Mesenchymal stem cell (in vitro differentiated cells and primary cell): ENCODE results near the gene EPRS1.
A peak's percentile ranks its signal among the peaks of the same experiment; 100 is the strongest.
"Not testable (repeated sequence)": the region's sequence is repeated elsewhere in the genome, so short reads cannot be mapped to it uniquely, and the experiment has no call there.

ENCODE experiments used
- DNase-seq: peaks from one replicate; pipeline ENCODE4 v3.0.0-alpha.2; 2013
- H2AFZ ChIP-seq: one replicate; pipeline ENCODE4 v1.6.1; 2013; ENCODE audit warnings: low read depth, mild to moderate bottlenecking, control low read depth, inconsistent platforms, low read length, moderate library complexity
- H2AK5ac ChIP-seq: 2 replicates; pipeline ENCODE4 v1.6.1; 2013; ENCODE audit warnings: low read length, moderate library complexity, mild to moderate bottlenecking, inconsistent platforms; ENCODE audit not compliant: severe bottlenecking
- H2BK120ac ChIP-seq: one replicate; pipeline ENCODE4 v1.6.1; 2013; ENCODE audit warnings: low read depth, mild to moderate bottlenecking, inconsistent platforms, low read length, moderate library complexity
- H2BK12ac ChIP-seq, 2 experiments: one replicate each; pipeline ENCODE4 v1.6.1; 2013; ENCODE audit warnings: inconsistent platforms in 2 of 2, low read length in 2 of 2, mild to moderate bottlenecking in 2 of 2, moderate library complexity in 2 of 2, control low read depth in 1 of 2
- H2BK15ac ChIP-seq: one replicate; pipeline ENCODE4 v1.6.1; 2013; ENCODE audit warnings: mild to moderate bottlenecking, low read depth, inconsistent platforms; ENCODE audit not compliant: poor library complexity, severe bottlenecking
- H2BK5ac ChIP-seq: 2 replicates; pipeline ENCODE4 v1.6.1; 2013; ENCODE audit warnings: low read depth, mild to moderate bottlenecking, low read length, control low read depth, inconsistent platforms; ENCODE audit not compliant: poor library complexity, severe bottlenecking
- H3K14ac ChIP-seq, 2 experiments: one replicate each; pipeline ENCODE4 v1.6.1; 2013; ENCODE audit warnings: inconsistent platforms in 2 of 2, low read length in 2 of 2, control low read depth in 1 of 2, mild to moderate bottlenecking in 1 of 2, moderate library complexity in 1 of 2
- H3K18ac ChIP-seq, 2 experiments: one replicate each; pipeline ENCODE4 v1.6.1; 2013; ENCODE audit warnings: inconsistent platforms in 2 of 2, low read length in 2 of 2, control low read depth in 1 of 2, low read depth in 1 of 2, mild to moderate bottlenecking in 1 of 2
- H3K23ac ChIP-seq, 2 experiments: one replicate each; pipeline ENCODE4 v1.6.1; 2013; ENCODE audit warnings: inconsistent platforms in 2 of 2, low read length in 2 of 2, mild to moderate bottlenecking in 2 of 2, moderate library complexity in 2 of 2, control low read depth in 1 of 2
- H3K27ac ChIP-seq: 2 replicates; pipeline ENCODE4 v1.5.1; 2013; ENCODE audit warnings: mild to moderate bottlenecking, moderate library complexity, low read length, control low read depth, inconsistent platforms; ENCODE audit not compliant: poor library complexity, severe bottlenecking
- H3K27me3 ChIP-seq, 2 experiments: 2 replicates each; pipeline versions ENCODE4 v1.6.1 to v1.7.0; 2013; ENCODE audit warnings: low read length in 2 of 2, mild to moderate bottlenecking in 2 of 2, moderate library complexity in 2 of 2, control low read depth in 1 of 2, inconsistent platforms in 1 of 2; ENCODE audit not compliant: control insufficient read depth in 1 of 2, insufficient read depth in 1 of 2
- H3K36me3 ChIP-seq, 2 experiments: 2 replicates each; pipeline versions ENCODE4 v1.6.1 to v1.7.0; 2013; ENCODE audit warnings: low read length in 2 of 2, control low read depth in 1 of 2, inconsistent platforms in 1 of 2, low read depth in 1 of 2, mild to moderate bottlenecking in 1 of 2; ENCODE audit not compliant: insufficient read depth in 2 of 2, control insufficient read depth in 1 of 2
- H3K4ac ChIP-seq, 2 experiments: one replicate each; pipeline ENCODE4 v1.6.1; 2013; ENCODE audit warnings: inconsistent platforms in 2 of 2, low read length in 2 of 2, mild to moderate bottlenecking in 2 of 2, moderate library complexity in 2 of 2, control low read depth in 1 of 2, low read depth in 1 of 2
- H3K4me1 ChIP-seq: 2 replicates; pipeline ENCODE4 v1.6.1; 2013; ENCODE audit warnings: low read depth, low read length, control low read depth; ENCODE audit not compliant: control insufficient read depth, insufficient read depth
- H3K4me2 ChIP-seq: 2 replicates; pipeline ENCODE4 v1.6.1; 2013; ENCODE audit warnings: low read length, mild to moderate bottlenecking, inconsistent platforms; ENCODE audit not compliant: poor library complexity, severe bottlenecking
- H3K4me3 ChIP-seq, 2 experiments: 2 replicates each; pipeline versions ENCODE4 v1.5.1 to v1.7.0; 2013; ENCODE audit warnings: low read length in 2 of 2, mild to moderate bottlenecking in 2 of 2, control low read depth in 1 of 2, low read depth in 1 of 2; ENCODE audit not compliant: insufficient read depth in 1 of 2
- H3K79me1 ChIP-seq: replicated peaks from 2 replicates; pipeline ENCODE4 v1.6.1; 2013; ENCODE audit warnings: mild to moderate bottlenecking, control low read depth, low read length, inconsistent platforms; ENCODE audit not compliant: poor library complexity, severe bottlenecking
- H3K9ac ChIP-seq: 2 replicates; pipeline ENCODE4 v1.7.0; 2013; ENCODE audit warnings: mild to moderate bottlenecking, low read length, moderate library complexity
- H3K9me3 ChIP-seq: 2 replicates; pipeline ENCODE4 v1.7.0; 2013; ENCODE audit warnings: mild to moderate bottlenecking, low read length; ENCODE audit not compliant: control insufficient read depth
- H4K8ac ChIP-seq: one replicate; pipeline ENCODE4 v1.6.1; 2013; ENCODE audit warnings: inconsistent platforms, mild to moderate bottlenecking, low read length, moderate library complexity
- H4K91ac ChIP-seq: one replicate; pipeline ENCODE4 v1.6.1; 2013; ENCODE audit warnings: mild to moderate bottlenecking, low read length, inconsistent platforms
- WGBS: methylation state at CpG from one replicate; pipeline ENCODE4 v1.1.7; 2013; ENCODE audit warnings: mixed read lengths; 5-methylcytosine and 5-hydroxymethylcytosine counted together

Gene EPRS1

DNA sequence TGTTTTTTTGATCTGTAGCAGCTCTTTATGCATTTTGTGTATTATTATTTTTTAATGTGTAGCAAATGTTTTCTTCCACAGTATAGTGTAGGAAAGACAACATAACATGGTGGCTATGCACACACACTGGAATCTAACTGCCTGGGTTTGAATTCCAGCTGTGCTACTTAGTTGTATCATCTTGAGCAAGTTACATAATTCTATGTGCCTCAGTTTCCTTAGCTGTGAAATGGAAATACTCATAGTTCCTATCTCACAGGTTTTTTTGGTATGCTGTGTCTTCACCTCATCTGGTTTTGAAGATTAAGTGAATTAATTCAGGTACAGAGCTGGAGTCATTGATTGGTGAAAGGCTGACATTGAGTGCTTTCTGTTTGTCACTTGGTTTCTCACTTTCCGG, 46.4 kb upstream of the EPRS1 start:
- WGBS = 100% methylated on average over 1 of the region's 1 CpG
- DNase-seq = no peak
- Histone ChIP-seq H3K27me3 (no peaks in the 10 kb centered on the region), H3K79me1 (peaks cover 13% of the 10 kb centered on the region), H3K23ac (no peak overlapping the region), H3K27ac (no peak overlapping the region), H3K18ac (no peak overlapping the region), H2AFZ (no peak overlapping the region), H3K4me3 (no peak overlapping the region), H3K9me3 (no peaks in the 10 kb centered on the region), H2BK12ac (no peak overlapping the region), H4K91ac (no peak overlapping the region), H3K14ac (no peak overlapping the region), H2BK5ac (no peak overlapping the region), H3K4me2 (no peak overlapping the region), H3K36me3 (peaks cover 5 to 18% of the 10 kb centered on the region in 2 experiments), H2AK5ac (no peak overlapping the region), H2BK120ac (no peak overlapping the region), H2BK15ac (no peak overlapping the region), H3K9ac (no peak overlapping the region), H3K4me1 (peaks cover 12% of the 10 kb centered on the region), H3K4ac (no peak overlapping the region), H4K8ac (no peak overlapping the region)

DNA sequence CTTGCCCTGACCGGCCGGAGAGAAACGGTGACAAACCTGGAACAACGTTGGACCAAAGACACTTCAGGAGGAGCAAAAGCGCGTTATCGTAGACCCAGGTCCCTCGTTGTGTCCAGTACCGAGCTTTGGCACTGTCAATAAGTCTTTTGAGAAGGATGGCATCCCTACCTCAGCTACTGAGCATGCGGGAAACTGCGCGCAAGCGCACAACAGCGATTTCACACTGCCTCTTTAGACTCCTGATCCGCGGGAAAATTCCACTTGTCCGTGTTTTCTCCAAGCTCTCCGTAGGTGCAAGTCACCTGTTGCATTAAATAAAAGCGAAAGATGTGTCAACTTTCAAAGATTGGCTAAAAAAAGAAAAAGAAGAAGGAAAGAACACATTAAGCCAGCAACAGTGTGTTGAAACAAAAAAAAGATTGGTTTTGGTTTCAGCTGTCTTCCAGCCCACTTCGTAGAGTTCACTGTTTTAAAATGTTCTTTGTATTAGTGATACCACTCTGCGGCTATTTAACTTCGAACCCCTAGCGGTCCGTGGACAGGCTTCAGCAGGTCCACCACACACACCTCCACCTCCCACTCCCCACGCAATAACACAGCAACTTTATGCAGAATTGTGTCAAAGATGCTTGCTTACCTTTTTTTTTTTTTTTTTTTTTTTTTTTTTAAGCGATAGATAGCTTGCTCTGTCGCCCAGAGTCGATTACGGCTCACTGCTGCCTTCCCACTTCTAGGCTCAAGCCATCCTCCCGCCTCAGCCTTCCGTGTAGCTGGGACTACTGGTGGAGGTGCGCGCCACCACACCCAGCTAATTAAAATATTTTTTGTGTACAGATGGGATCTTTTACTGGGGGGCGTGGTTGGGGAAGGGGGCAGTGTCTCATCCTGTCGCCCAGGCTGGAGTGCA, 43.6 kb upstream of the EPRS1 start, which contains the start of gene BPNT1:
TSS of gene BPNT1 (minus strand) at position 139 of the 907 bp plus-strand sequence. CDS start 9,942 bp downstream, outside the sequence.
- peak within 1 kb of the TSS; percentile 6 for H3K27ac ChIP-seq
- H4K91ac ChIP-seq = no peak within 1 kb of the TSS
- H4K8ac ChIP-seq = peak within 1 kb of the TSS; percentile 72
- DNase-seq = peak; percentile 92
- peak within 1 kb of the TSS; percentile 90 for H3K9ac ChIP-seq
- H3K36me3 ChIP-seq = no peaks in the 10 kb centered on the region
- H3K79me1 ChIP-seq = peaks cover 13% of the 10 kb centered on the region
- under 1% methylated on average over 19 of the region's 35 CpGs for WGBS
- H2BK15ac ChIP-seq = no peak within 1 kb of the TSS
- H3K4me1 ChIP-seq = peaks cover 9% of the 10 kb centered on the region
- no peak within 1 kb of the TSS for H3K14ac ChIP-seq
- no peaks in the 10 kb centered on the region for H3K9me3 ChIP-seq
- no peak within 1 kb of the TSS for H2AK5ac ChIP-seq
- peak within 1 kb of the TSS in 1 of 2 experiments; percentile 64 for H3K18ac ChIP-seq
- peak within 1 kb of the TSS; percentile 78 to 87 for H3K4me3 ChIP-seq
- no peaks in the 10 kb centered on the region for H3K27me3 ChIP-seq
- H2BK120ac ChIP-seq = no peak within 1 kb of the TSS
- no peak within 1 kb of the TSS for H3K4ac ChIP-seq
- H3K23ac ChIP-seq = no peak within 1 kb of the TSS
- H2AFZ ChIP-seq = peak within 1 kb of the TSS; percentile 47
- H3K4me2 ChIP-seq = peak within 1 kb of the TSS; percentile 87
- no peak within 1 kb of the TSS for H2BK12ac ChIP-seq
- no peak within 1 kb of the TSS for H2BK5ac ChIP-seq

DNA sequence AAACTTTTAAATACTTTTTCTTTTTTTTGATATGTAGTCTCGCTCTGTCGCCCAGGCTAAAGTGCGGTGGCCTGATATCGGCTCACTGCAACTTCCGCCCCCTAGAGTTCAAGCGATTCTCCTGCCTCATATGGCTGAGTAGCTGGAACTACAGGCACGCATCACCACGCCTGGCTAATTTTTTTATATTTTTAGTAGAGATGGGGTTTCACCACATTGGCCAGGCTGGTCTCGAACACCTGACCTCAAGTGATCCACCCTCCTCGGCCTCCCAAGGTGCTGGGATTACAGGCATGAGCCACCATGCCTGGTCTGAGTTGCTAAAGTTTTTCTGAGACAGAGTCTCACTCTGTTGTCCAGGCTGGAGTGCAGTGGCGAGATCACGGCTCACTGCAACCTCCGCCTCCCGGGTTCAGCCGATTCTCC, 40.0 kb upstream of the EPRS1 start:
- H2BK15ac ChIP-seq, H3K4ac ChIP-seq, H3K36me3 ChIP-seq, DNase-seq, H2BK120ac ChIP-seq, H4K8ac ChIP-seq, H2AK5ac ChIP-seq, H3K27ac ChIP-seq, H3K4me1 ChIP-seq, H3K27me3 ChIP-seq, H2BK12ac ChIP-seq, H2AFZ ChIP-seq, H4K91ac ChIP-seq, H3K23ac ChIP-seq, H3K18ac ChIP-seq, H3K9ac ChIP-seq, H3K4me3 ChIP-seq, H3K14ac ChIP-seq, H3K4me2 ChIP-seq, H3K9me3 ChIP-seq, H2BK5ac ChIP-seq: not testable (repeated sequence)
- peaks cover 17% of the 10 kb centered on the region for H3K79me1 ChIP-seq
- WGBS = 92% methylated on average over 15 of the region's 15 CpGs

DNA sequence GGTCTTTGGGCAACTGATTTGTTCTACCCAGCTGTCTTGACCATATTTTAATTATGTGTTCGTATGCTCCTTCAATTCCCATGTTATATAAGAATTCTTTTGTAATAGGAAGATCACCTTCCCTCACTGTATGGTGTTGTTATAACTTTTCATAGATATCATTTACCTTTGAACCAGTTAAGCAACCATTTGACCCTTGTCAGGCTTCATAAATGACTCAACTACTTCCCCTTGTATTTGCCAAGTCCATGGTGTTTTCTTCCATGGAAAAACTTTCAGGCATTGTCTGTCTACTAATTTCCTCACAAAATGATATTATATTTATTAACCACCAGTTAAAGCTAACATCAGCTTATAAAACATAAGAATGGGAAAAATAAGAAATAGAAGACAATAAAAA, 38.2 kb upstream of the EPRS1 start:
- Histone ChIP-seq H3K14ac (no peak overlapping the region), H3K4me2 (no peak overlapping the region), H3K9ac (no peak overlapping the region), H4K91ac (no peak overlapping the region), H3K23ac (no peak overlapping the region), H3K27ac (no peak overlapping the region), H3K4me3 (no peak overlapping the region), H3K79me1 (peaks cover 24% of the 10 kb centered on the region), H3K4ac (no peak overlapping the region), H2BK15ac (no peak overlapping the region), H2BK120ac (no peak overlapping the region), H3K4me1 (peaks cover 4% of the 10 kb centered on the region), H4K8ac (no peak overlapping the region), H3K36me3 (peaks cover 0 to 5% of the 10 kb centered on the region in 2 experiments), H2BK12ac (no peak overlapping the region), H3K18ac (no peak overlapping the region), H3K27me3 (no peaks in the 10 kb centered on the region), H2AFZ (no peak overlapping the region), H2AK5ac (no peak overlapping the region), H2BK5ac (no peak overlapping the region), H3K9me3 (no peaks in the 10 kb centered on the region)
- no peak for DNase-seq
- WGBS = no CpG with 5 or more reads among the region's 1 CpG
